GM12878 (cell line): Measurements from ENCODE around the gene STAB2.

Experiments used
- BHLHE40 ChIP-seq, 2 experiments: fragments of 450-650 bp in 1 of 2; IDR thresholded peaks; 2 replicates each; pipeline ENCODE4 v1.6.1; 2011 to 2017; ENCODE audit warnings: low read depth in 2 of 2, borderline replicate concordance in 1 of 2, improper control_type of control experiment in 1 of 2, low read length in 1 of 2, mild to moderate bottlenecking in 1 of 2
- EP300 ChIP-seq, 2 experiments: fragments of 150-350 bp in 1 of 2; IDR thresholded peaks; 2 replicates each; pipeline ENCODE4 v1.6.1; 2011 to 2012; ENCODE audit warnings: low read depth in 2 of 2, low read length in 2 of 2, borderline replicate concordance in 1 of 2, improper control_type of control experiment in 1 of 2, inconsistent platforms in 1 of 2; ENCODE audit not compliant: control insufficient read depth in 1 of 2
- NBN ChIP-seq: fragments of 450-650 bp; IDR thresholded peaks from 2 replicates; pipeline ENCODE4 v1.6.1; 2016
- POLR2A ChIP-seq: IDR thresholded peaks from 2 replicates; pipeline ENCODE4 v1.6.1; 2011; ENCODE audit warnings: low read depth, mild to moderate bottlenecking, low read length
- RFX5 ChIP-seq: IDR thresholded peaks from 2 replicates; pipeline ENCODE4 v1.6.1; 2011; ENCODE audit warnings: low read depth, low read length, improper control_type of control experiment
- USF2 ChIP-seq: IDR thresholded peaks from 2 replicates; pipeline ENCODE4 v1.6.1; 2011; ENCODE audit warnings: low read depth, low read length, improper control_type of control experiment, borderline replicate concordance
- WRNIP1 ChIP-seq: IDR thresholded peaks from 2 replicates; pipeline ENCODE4 v1.6.1; 2011; ENCODE audit warnings: low read depth, low read length, improper control_type of control experiment, borderline replicate concordance
- ZNF24 ChIP-seq: fragments of 450-650 bp; IDR thresholded peaks from 2 replicates; pipeline ENCODE4 v1.6.1; 2017; ENCODE audit warnings: antibody characterized with exemption, mild to moderate bottlenecking
- TF ChIP-seq, protein P1 (sequence below), 3 experiments: IDR thresholded peaks in 2 of 3; conservative IDR thresholded peaks in 1 of 3; 2 replicates each; pipeline ENCODE4 v1.5.1; 2011; ENCODE audit warnings: low read depth in 3 of 3, low read length in 3 of 3, mild to moderate bottlenecking in 3 of 3, control low read depth in 2 of 3, moderate library complexity in 2 of 3, inconsistent platforms in 1 of 3, mixed read lengths in 1 of 3; ENCODE audit not compliant: control insufficient read depth in 2 of 3, insufficient read depth in 1 of 3; ENCODE audit errors: extremely low read depth in 1 of 3
- TF ChIP-seq, protein P2 (sequence below): fragments of 450-650 bp; IDR thresholded peaks from 2 replicates; pipeline ENCODE4 v1.6.1; 2018; ENCODE audit warnings: mild to moderate bottlenecking, low read depth, moderate library complexity; ENCODE audit not compliant: partially characterized antibody

DNA sequence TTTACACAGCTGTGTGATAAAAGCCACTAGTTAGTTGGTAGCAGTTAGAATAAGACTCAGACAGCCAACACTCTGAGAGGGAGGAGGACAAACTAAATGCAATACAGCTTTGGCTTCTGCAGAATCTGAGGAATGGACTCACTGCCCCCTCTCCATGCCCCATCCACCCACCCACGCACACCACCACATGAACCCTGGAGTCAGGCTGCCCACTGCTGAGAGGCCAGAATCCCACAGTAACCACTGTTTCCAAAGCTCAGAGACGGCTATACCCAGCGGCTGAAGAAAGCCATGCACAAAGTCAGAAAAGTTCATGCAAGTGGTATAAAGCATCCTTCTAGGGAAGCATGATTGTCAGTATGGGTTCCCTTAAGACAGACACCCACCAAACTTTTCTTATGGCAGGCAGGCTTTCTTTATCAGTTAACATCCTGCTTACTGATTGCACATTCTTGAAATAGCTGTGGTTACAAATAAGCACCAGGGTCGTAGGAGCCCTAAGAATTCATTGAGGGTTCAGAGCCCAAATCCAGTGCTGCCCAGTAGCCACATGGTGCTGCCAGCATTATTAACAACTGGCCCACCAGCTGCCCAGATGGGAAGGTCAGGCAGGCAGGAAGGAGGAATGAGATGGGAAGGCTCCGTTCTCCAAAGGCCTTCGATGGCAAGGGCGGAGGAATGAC is 192.5 kb downstream of the STAB2 start:
- TF ChIP-seq USF2 (no peak), BHLHE40 (IDR thresholded peaks at IDR 0.05; ENCODE audit: borderline replicate concordance in 1 of 2, low read depth in 2 of 2, low read length in 1 of 2) (no peak), RFX5 (no peak), POLR2A (no peak), NBN (no peak), WRNIP1 (no peak), ZNF24 (no peak), EP300 (IDR thresholded peaks at IDR 0.05; ENCODE audit: borderline replicate concordance in 1 of 2, control insufficient read depth in 1 of 2, low read depth in 2 of 2, low read length in 2 of 2) (no peak)
- TF ChIP-seq, protein P1, sequence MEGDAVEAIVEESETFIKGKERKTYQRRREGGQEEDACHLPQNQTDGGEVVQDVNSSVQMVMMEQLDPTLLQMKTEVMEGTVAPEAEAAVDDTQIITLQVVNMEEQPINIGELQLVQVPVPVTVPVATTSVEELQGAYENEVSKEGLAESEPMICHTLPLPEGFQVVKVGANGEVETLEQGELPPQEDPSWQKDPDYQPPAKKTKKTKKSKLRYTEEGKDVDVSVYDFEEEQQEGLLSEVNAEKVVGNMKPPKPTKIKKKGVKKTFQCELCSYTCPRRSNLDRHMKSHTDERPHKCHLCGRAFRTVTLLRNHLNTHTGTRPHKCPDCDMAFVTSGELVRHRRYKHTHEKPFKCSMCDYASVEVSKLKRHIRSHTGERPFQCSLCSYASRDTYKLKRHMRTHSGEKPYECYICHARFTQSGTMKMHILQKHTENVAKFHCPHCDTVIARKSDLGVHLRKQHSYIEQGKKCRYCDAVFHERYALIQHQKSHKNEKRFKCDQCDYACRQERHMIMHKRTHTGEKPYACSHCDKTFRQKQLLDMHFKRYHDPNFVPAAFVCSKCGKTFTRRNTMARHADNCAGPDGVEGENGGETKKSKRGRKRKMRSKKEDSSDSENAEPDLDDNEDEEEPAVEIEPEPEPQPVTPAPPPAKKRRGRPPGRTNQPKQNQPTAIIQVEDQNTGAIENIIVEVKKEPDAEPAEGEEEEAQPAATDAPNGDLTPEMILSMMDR (IDR thresholded peaks at IDR 0.05 in 2 of 3, conservative IDR thresholded peaks at IDR 0.05 in 1 of 3; ENCODE audit: control insufficient read depth in 2 of 3, extremely low read depth in 1 of 3, insufficient read depth in 1 of 3, low read depth in 3 of 3, low read length in 3 of 3): no peak
- TF ChIP-seq, protein P2, sequence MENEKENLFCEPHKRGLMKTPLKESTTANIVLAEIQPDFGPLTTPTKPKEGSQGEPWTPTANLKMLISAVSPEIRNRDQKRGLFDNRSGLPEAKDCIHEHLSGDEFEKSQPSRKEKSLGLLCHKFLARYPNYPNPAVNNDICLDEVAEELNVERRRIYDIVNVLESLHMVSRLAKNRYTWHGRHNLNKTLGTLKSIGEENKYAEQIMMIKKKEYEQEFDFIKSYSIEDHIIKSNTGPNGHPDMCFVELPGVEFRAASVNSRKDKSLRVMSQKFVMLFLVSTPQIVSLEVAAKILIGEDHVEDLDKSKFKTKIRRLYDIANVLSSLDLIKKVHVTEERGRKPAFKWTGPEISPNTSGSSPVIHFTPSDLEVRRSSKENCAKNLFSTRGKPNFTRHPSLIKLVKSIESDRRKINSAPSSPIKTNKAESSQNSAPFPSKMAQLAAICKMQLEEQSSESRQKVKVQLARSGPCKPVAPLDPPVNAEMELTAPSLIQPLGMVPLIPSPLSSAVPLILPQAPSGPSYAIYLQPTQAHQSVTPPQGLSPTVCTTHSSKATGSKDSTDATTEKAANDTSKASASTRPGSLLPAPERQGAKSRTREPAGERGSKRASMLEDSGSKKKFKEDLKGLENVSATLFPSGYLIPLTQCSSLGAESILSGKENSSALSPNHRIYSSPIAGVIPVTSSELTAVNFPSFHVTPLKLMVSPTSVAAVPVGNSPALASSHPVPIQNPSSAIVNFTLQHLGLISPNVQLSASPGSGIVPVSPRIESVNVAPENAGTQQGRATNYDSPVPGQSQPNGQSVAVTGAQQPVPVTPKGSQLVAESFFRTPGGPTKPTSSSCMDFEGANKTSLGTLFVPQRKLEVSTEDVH: no peak
